ENCODE results near the gene RUNX3. TPM values are rescaled to one million over a fixed set of nuclear protein-coding genes. Genes with fewer than 3 reads are reported as not detected.

RUNX3 gene
- total and polyA plus RNA-seq, 2 of the 8 experiments (the other 6 are each of a cell fraction or from before 2014, with no cell fraction given) = 0.62 to 0.82 TPM

DNA sequence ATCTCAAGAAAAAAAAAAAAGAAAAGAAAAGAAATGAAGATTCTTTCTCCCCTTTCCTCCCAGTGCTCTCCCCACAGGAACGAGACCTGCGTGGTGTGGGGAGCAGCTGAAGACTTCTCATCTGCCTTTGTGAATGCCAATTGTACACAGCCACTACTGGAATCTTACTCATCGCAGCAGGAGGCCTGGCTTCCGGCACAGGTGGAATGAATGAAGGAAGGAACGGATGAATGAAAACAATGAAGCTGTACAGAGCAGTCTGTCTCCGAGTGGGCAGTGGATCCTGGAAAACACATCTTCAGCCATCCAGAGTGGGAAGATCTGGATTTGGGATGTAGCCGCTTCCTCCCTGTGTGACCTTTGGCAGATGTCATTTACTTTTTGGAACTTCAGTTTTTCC is 64.9 kb downstream of the RUNX3 start:
- Histone ChIP-seq H4K5ac (ENCODE audit: insufficient read length, low read depth, low read length) (no peak overlapping the region), H3K56ac (replicated peaks; ENCODE audit: insufficient read length, low read depth, low read length) (no peak overlapping the region), H3K4me1 (replicated peaks in 1 of 4; ENCODE audit: control insufficient read depth in 3 of 4, insufficient read depth in 4 of 4, low read length in 3 of 4) (peaks cover 0 to 4% (median 4%) of the 10 kb centered on the region in 4 experiments; a peak in 3 of 7 replicates), H3K27ac (ENCODE audit: low read depth, low read length) (no peak overlapping the region), H4K20me1 (replicated peaks in 1 of 2; ENCODE audit: control insufficient read depth in 1 of 2, insufficient read depth in 2 of 2, low read length in 2 of 2) (no peaks in the 10 kb centered on the region), H3K9ac (replicated peaks in 1 of 4; ENCODE audit: extremely low read depth in 1 of 4, low read depth in 3 of 4, low read length in 3 of 4) (no peak overlapping the region), H3K79me2 (ENCODE audit: control insufficient read depth in 1 of 2, insufficient read depth in 2 of 2, low read length in 2 of 2) (no peaks in the 10 kb centered on the region), H3K4me3 (ENCODE audit: extremely low read depth in 1 of 4, insufficient read depth in 2 of 4, low read depth in 3 of 4, low read length in 4 of 4) (no peak overlapping the region), H2AFZ (ENCODE audit: low read length) (no peak overlapping the region), H2AK5ac (ENCODE audit: low read depth, low read length) (no peak overlapping the region), H3K23me2 (ENCODE audit: low read depth, low read length) (no peaks in the 10 kb centered on the region), H2BK12ac (ENCODE audit: low read depth, low read length) (no peak overlapping the region), H3K18ac (ENCODE audit: extremely low read depth, low read length) (0 out of 2 replicates have a peak overlapping the region, but pooled peaks have one; percentile 32), H2BK20ac (ENCODE audit: low read length) (no peak overlapping the region), H3K4ac (replicated peaks; ENCODE audit: insufficient read length, low read depth, low read length) (no peak overlapping the region), H3K9me3 (ENCODE audit: insufficient read depth in 2 of 2, low read depth in 1 of 2, low read length in 1 of 2) (no peaks in the 10 kb centered on the region), H2BK120ac (replicated peaks; ENCODE audit: low read depth, low read length) (no peak overlapping the region), H3K4me2 (ENCODE audit: insufficient read depth in 1 of 2, low read depth in 2 of 2, low read length in 2 of 2) (no peak overlapping the region), H3K79me1 (ENCODE audit: low read depth, low read length) (no peaks in the 10 kb centered on the region), H3K27me3 (replicated peaks in 1 of 4; ENCODE audit: control insufficient read depth in 3 of 4, extremely low read depth in 1 of 4, insufficient read depth in 3 of 4, low read length in 3 of 4) (peaks cover 0 to 6% (median 0%) of the 10 kb centered on the region in 4 experiments; a peak in 2 of 7 replicates), H3K36me3 (ENCODE audit: control insufficient read depth in 2 of 4, insufficient read depth in 4 of 4, low read length in 3 of 4) (no peaks in the 10 kb centered on the region), H4K8ac (ENCODE audit: extremely low read depth, insufficient read depth, low read length) (no peak overlapping the region), H4K91ac (replicated peaks; ENCODE audit: insufficient read length, low read length) (no peak overlapping the region), H2BK5ac (ENCODE audit: low read depth, low read length) (no peak overlapping the region), H3K14ac (ENCODE audit: insufficient read length) (no peak overlapping the region), H3K23ac (ENCODE audit: insufficient read length) (no peak overlapping the region), H2BK15ac (ENCODE audit: low read length) (no peak overlapping the region)
- WGBS, 2 experiments (ENCODE audit: extremely low coverage in 1 of 2, insufficient coverage in 1 of 2, insufficient read length in 1 of 2, insufficient replicate concordance in 2 of 2, low coverage in 1 of 2, low lambda C conversion rate in 2 of 2, missing lambda C conversion rate in 1 of 2) = 93% methylated on average over 7 of the region's 7 CpGs; no CpG with 5 or more reads in 1 of the 2 experiments
- ChIA-PET POLR2A (ENCODE audit: partially characterized antibody) (interaction anchor here (1.2 kb wide), 1 partner anchor 15 kb away, joined by 3 read pairs; no protein-coding TSS in a partner anchor), CTCF (ENCODE audit: partially characterized antibody) (interaction anchor here (1.0 to 5.8 kb wide), 3 partner anchors 10 to 45 kb away, joined by 5 to 26 read pairs (median 7); no protein-coding TSS in a partner anchor)
- FAIRE-seq (no peak), DNase-seq (ENCODE audit: low read depth in 1 of 2, low spot score in 2 of 2) (no peak)
- TF ChIP-seq RBBP5 (IDR thresholded peaks at IDR 0.05; ENCODE audit: borderline replicate concordance, low read depth, low read length) (no peak), EP300 (IDR thresholded peaks at IDR 0.05; ENCODE audit: borderline replicate concordance in 1 of 2, low read depth in 2 of 2, low read length in 2 of 2) (no peak), CTBP2 (IDR thresholded peaks at IDR 0.05; ENCODE audit: borderline replicate concordance, insufficient read depth, insufficient read length, low read length) (no peak), ASH2L (IDR thresholded peaks at IDR 0.05; ENCODE audit: low read length) (no peak), PHF8 (conservative IDR thresholded peaks at IDR 0.05; ENCODE audit: low read depth, low read length) (no peak), KDM1A (IDR thresholded peaks at IDR 0.05; ENCODE audit: borderline replicate concordance, low read length) (no peak), TCF12 (IDR thresholded peaks at IDR 0.05; ENCODE audit: low read depth, low read length) (no peak), HDAC6 (IDR thresholded peaks at IDR 0.05; ENCODE audit: low read depth, low read length) (no peak), TAF7 (optimal IDR thresholded peaks at IDR 0.05; ENCODE audit: borderline replicate concordance, low read depth, low read length) (no peak)
- TF ChIP-seq, protein P1, sequence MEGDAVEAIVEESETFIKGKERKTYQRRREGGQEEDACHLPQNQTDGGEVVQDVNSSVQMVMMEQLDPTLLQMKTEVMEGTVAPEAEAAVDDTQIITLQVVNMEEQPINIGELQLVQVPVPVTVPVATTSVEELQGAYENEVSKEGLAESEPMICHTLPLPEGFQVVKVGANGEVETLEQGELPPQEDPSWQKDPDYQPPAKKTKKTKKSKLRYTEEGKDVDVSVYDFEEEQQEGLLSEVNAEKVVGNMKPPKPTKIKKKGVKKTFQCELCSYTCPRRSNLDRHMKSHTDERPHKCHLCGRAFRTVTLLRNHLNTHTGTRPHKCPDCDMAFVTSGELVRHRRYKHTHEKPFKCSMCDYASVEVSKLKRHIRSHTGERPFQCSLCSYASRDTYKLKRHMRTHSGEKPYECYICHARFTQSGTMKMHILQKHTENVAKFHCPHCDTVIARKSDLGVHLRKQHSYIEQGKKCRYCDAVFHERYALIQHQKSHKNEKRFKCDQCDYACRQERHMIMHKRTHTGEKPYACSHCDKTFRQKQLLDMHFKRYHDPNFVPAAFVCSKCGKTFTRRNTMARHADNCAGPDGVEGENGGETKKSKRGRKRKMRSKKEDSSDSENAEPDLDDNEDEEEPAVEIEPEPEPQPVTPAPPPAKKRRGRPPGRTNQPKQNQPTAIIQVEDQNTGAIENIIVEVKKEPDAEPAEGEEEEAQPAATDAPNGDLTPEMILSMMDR (IDR thresholded peaks at IDR 0.05; ENCODE audit: control extremely low read depth in 1 of 3, insufficient read depth in 1 of 3, low read depth in 1 of 3, low read length in 3 of 3) = no peak

All from H1 (cell line).